Measurements from ENCODE around the gene GNLY. TPM values are rescaled to one million over a fixed set of nuclear protein-coding genes. Genes with fewer than 3 reads are reported as not detected.
"Not testable (repeated sequence)": the region's sequence is repeated elsewhere in the genome, so short reads cannot be mapped to it uniquely, and the experiment has no call there.

The GNLY gene
- total RNA-seq, 1 donor from 2014 or later, result not detected

DNA sequence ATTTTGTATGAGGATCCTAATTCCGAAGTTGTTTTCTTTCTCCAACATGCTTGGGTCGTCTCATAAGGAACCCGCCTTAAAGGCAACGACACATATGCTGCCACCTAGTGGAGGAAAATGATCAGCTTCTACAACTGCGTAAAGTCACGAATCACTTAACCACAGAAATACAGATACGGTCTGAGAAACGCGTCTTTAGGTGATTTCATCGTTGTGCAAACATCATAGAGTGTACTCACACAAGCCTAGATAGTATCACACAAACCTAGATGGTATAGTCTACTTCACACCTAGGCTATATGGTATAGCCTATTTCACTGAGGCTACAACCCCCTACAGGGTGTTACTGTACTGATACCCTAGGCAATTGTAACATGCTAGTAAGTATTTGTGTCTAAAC is 13.1 kb downstream of the GNLY start:
- peak; percentile 66 for DNase-seq (ENCODE audit: low read depth, low spot score)

DNA sequence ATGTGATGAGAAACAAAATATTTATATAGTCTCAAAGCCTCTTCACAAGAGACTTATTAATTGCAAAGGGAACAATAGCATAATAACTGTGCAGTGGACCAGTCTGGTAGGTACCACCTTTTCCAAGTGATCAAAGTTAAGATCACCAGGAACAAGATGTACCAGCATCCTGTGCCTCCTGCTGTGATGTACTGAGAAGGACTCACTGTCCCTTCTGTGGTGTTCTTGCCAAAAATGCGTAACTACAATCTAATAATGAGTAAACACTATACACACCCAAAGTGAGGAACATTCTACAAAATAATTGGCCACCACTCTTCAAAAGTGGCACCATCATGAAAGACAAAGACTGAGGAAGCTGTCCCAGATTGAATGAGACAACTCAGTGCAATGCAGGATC is 14.5 kb downstream of the GNLY start:
- no peak for DNase-seq (ENCODE audit: low read depth, low spot score)

DNA sequence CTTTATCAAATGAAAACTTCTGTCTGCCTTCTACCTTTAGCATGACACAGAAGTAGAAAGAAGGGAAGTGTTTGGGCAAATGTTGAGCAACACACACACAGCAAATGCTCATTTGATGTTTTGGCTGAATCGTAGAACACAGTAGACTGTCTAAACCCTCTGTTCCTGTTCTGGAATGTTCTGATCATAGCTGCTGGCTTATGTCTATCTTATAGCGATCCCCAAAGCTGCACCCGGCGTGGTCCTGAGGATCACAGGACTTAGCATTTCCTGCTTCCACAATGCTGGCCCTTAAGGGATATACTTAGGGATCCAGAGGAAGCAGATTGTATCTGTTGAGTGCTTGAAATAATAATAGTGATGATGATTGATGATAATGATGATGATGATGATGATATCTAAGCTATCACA is 15.2 kb downstream of the GNLY start:
- DNase-seq (ENCODE audit: low read depth, low spot score), result no peak

DNA sequence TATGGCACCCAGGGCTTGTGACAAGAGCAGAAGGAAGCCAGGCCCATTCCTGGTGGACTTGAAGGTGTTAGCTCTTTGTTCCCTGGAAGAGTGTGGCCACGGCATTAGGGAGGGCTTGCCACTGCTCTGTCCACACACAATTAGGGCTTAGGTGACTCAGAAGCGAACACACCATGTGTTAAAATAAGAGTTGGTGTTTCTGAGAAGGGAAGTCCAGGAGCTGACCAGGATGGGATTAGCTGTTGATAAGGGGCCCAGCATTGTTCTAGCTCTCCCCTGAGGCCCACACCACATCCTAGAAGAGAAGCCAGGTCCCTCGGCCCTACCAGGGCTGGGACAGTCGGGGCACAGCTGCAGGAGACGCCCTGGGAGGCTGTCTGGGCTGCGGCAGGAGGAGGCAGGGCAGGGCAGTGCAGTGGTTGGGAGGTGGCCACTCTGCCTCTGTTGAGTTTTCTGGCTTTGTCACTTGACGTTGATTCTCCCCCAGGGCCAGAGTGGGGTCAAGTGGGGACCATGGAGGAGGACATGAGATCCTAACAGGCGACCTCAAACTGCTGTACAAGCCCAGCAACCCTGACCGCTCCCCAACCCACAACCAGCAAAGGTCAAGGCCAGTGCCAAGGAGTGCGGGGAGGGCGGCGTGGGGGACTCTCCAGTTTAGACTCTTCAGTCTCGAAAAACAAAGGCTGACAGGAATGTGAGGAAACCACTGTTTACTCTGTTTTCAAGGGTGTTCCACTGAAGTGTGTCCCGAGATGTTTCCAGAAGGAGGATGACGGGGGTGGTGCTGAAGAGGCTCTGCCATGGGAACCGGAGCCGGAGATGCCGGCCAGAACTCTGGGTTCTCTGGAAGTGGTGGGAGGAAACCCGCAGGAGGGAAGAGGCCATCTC is 16.8 kb downstream of the GNLY start:
- peak; percentile 17 for DNase-seq (ENCODE audit: low read depth, low spot score)

DNA sequence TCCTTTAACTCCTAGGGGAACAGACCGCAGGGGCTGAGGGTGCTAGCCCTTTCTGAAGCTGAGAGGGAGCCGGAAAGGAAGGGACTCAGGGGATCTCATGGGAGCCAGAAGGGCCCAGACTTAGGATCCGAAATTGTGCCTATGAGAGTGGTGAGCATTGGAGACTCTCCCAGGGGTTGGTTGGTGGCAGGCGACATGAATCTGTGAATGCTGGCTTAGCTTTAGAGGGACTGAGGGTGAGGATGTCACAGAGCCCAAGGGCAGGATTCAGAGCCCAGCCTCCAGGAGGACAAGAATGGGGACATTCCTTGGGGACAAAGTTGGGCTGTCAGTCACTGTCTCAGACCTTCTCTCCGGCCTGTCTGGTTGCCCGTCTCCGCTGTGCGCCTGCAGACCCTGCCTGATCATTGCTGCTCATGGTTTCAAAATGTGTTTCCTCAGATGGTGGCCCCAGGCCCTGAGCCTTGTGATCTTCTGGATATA is 17.5 kb downstream of the GNLY start:
- DNase-seq (ENCODE audit: low read depth, low spot score), result no peak

DNA sequence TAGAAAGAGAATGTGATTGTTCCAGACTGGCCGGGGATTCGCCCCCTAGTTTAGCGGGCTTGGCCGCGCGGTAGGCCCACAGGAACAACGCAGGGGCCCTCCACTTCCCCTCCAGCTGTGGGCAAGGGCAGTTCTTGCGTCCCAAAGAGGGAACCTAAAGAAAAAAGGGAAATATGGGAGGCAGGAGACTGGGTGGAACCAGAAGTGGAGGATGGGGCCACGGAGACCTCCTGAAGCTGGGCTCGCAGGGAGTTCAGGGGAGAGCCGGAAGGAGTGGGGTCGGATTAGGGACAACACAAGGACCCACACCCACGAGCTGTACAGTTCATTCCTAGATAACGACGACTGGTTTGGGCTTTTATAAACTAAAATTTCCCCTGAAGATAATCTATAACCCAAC is 18.2 kb downstream of the GNLY start:
- DNase-seq (ENCODE audit: low read depth, low spot score), result no peak

DNA sequence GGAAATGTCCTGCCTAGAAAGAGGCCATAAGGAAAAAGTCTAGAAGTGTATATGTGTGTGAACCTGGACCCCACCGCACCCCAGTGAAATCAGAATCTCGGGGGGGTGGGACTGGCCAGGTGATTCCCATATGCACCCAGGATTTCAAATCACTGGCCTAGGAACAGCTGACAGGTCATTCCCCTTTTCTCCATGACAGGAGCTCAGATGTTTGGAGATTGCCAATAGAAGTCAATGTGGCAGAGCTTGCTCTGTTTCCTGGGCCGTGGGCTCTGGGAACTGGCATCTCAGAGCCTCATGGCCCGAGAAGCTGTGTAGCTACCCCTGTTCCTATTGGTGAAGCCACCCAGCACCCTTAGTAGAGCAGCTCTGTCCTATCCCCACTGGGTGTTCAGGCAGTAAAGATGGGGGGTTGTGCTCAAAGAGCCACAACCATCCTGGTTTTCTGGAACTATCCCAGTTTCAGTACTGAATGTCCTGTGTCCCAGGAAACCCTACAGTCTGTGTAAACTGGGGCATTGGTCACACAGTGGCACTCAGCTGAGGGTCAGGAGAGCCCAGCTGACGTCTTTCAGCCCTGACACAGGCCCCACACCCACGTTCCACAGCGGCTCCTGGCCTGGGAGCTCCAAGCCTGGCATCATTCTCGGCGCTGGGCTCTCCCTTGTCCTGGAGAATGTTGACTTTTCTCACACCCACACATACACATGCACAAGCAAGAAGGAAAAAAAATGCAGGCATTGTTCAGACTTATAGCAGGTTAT is 18.9 kb downstream of the GNLY start:
- DNase-seq (ENCODE audit: low read depth, low spot score), result no peak

DNA sequence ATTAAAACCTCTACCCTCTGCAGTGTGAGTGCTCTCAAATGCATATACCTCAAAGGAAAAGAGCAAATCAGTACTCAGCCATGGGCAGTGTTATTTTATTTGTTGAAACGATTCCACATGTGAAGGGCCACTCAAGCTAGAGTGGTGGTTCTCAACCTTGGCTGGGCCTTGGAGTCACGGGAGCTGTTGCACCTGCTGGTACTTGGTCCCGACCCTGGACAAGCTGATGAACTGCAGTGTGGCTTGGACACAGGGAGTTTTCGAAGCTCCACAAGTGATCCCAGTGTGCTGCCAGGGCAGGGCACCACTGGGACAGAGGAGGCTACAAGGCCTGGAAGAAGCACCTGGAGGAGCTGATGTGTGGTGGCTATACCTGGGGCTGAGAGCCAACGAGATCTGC is 19.7 kb downstream of the GNLY start:
- no peak for DNase-seq (ENCODE audit: low read depth, low spot score)

DNA sequence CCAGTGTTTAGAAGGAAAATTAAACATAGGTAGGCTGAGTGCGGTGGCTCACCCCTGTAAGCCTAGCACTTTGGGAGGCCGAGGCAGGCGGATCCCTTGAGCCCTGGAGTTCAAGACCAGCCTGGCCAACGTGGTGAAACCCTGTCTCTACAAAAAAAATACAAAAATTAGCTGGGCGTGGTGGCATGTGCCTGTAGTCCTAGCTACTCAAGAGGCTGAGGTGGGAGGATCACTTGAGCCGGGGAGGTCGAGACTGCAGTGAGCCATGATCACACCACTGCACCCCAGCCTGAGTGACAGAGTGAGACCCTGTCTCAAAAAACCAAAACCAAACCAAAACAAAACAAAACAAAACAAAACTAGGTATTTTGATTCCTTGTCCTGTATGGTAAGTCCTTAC is 20.3 kb downstream of the GNLY start:
- DNase-seq (ENCODE audit: low read depth, low spot score), result not testable (repeated sequence)

DNA sequence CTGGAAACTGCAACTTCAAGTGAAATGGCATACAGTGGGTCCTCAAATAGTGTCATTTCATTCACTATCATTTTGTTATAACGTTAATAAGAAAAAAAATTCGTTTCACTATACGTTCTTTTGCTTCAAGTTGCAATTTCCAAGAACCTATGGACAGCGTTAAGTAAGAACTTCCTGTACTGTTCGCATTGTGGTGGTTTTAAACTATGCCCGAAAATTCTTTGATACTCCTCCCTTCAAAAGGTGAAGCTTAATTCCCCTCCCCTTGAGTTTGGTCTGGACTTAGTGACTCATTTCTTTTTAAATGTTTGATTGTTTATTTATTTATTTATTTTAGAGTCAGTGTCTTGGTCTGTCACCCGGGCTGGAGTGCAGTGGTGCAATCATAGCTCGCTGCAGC is 20.7 kb downstream of the GNLY start:
- no peak for DNase-seq (ENCODE audit: low read depth, low spot score)

DNA sequence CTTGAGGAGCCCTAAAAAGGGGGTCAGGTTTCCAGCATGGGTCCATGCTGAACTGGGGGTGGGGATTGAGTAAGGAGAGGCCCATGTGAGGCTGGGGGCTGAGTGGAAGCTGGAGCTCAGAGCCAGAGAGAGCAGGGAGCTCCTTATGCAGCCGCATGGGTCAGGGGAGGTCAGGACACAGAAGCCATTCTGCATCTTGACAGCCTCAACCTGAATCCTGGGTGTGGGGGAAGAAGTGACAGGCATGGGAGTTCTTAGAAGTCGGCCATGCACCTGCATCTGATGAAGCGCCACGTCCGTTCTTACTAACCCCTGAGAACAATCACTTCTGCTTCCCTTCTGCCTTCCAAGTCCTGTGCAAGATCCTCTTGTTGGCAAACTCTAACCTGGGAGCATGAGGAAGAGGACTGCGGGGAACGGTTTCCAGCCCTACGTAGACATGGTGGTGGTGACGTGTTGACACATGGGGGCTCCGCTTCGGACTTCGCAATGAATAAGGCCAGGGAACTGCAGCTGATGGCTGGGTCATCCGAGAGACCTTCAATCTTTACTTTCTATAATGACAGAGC is 22.3 kb downstream of the GNLY start:
- DNase-seq (ENCODE audit: low read depth, low spot score), result no peak

DNA sequence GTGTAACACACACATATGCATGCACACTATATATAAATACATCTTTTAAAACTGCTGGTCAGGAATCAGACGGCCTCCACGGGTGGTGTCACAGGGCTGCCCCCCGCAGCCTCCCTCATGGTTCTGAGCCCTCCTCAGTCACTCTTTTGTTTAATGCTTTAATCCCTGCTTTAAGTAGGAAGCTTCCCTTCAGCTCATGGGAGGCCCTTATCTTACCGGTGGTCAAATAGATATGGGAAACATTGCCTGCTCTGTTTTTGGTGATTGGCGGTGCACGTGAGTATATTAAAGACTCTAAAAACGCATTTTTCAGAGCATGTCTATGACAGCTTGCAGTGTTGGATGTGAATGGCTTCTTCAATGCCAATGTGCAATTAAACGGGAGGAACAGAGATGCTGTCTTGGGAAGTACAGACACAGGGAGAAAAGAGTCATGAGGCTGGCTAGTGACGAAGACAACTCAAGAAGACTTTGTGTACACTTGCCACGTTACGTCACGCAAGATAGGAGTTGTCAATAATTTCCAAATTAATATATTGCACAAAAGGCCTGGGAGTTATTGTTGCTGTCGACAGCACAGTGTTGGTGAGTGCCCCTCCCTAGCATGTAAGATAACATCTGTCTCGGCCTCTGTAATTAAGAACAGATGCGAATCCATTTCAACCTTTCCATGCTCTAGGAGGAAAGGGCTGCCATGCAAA is 23.3 kb downstream of the GNLY start:
- DNase-seq (ENCODE audit: low read depth, low spot score), result no peak

DNA sequence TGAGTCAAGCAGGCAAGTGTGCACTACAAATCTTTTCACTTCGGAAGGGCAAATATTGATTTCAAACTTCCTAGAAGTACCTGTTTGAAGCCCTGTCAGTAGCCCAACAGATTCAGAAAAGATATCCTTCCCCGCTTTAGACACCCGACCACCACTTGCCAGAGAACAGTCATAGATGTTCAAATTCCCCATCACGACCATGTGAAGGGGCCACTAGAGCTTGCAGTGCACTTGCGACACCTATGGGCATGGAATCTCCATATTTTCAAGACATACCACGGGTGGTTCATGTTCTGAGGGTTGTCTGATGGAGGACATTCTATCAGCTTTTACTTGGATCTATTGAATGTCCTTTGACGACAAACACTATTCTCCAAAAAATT is 23.8 kb downstream of the GNLY start:
- DNase-seq (ENCODE audit: low read depth, low spot score), result no peak

DNA sequence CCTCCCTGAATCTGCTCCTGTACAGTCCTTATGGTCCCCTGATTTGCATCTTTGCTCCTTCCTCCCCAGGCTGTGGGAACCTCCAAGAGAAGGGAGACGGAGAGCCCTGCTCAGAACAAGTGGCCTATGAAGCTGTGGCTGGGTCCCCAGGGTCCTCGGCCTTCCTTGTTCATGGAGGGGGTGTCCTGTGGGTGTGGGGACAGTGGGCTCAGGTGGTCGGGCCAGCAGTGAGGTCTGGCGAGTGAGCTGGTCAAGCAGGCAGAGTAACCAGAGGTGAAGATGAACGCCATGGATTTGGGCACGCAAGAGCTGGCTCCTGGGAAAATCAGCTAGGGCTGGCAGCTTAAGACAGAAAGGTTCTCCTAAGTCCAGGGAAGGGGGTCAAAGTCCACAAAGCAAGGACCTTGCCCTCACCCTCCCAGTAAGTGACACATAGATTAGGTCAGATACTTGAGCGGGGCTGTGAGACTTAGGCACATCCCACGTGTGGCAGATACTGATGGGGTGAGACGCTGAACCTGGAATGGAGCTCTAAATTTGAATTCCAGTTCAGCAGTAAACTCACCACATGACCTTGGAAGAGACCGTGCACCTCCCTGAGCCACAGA is 24.8 kb downstream of the GNLY start:
- no peak for DNase-seq (ENCODE audit: low read depth, low spot score)

DNA sequence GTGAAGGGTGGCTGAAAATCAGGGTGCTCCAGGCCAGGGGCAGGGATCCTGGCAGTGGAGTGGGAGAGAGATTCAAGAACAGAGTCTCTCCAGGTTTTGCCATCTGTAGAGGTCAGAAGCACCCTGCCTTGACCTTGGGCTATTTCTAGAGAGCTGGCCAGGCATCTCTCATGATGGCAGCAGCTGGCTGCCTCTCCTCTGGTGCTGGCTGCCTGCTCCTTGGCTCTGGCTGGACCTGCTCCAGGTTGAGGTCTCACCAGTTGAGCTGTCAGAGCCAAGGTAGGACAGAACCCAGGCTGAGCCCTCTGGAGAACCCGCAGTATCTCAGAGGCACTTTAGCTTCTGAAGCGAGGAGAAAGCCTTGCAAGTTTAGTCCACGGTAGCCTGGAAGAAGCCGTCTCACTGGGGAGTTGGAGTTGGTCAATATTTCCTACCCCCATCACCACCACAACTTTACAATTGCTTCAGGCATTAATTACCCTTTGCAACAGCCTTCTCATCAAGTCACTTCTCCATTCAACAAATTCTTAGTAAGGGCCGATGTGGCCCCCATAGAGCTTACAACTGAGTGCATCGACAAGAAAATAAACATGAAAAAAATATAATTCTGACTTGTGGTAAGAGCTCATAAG is 25.6 kb downstream of the GNLY start:
- DNase-seq (ENCODE audit: low read depth, low spot score), result no peak

DNA sequence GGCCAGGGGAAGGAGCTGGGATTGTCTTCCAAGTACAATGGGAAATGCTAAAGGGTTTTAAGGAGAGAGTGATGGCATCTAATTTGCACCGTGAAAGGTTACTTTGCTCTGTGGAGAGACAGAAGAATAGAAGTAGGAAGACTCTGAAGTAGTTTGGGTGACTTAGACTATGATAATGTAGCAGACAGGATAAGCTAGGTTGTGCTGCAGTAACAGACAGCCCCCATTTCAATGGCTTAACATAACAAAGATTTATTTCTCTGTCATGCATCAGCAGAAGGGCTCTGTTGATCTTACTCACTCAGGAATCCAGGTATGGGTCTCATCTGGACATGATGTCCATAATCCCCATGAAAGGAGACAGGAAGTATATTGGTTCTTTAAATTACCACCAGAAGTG is 26.4 kb downstream of the GNLY start:
- DNase-seq (ENCODE audit: low read depth, low spot score), result no peak

DNA sequence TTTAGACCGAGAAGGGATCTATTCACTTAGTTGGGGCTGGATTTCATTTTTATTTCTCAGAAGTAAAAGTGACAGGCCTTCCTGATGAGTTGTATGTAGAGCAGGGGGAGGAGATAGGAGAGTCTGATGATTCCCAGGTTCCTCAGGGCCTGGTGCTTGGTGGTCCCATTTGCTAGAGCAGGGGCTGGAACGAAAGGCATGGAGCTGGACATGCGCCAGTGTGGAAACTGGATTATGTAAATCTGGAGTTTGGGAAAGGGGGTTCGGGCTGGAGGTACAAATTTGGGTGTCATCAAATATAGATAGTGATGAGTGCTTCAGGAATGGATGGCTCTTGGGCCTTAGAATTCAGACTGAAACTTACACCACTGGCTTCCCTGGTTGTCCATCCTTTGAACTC is 27.5 kb downstream of the GNLY start:
- DNase-seq (ENCODE audit: low read depth, low spot score), result no peak

DNA sequence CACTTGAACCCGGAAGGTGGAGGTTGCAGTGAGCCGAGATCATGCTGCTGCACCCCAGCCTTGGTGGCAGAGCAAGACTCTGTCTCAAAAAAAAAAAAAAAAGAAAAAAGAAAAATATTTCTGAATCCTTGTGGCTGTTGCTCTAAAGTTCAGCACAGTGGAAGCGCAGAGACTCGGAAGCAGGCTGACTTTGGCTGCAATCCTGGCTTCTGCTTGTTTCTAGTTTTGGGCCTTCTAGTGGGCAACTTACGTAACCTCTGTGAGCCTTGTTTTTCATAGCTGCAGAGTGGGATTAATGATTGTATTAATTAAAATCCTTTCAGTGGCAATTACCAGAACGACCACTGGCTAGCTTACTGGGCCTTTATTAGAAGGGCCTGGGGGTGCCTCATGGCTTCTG is 28.4 kb downstream of the GNLY start:
- no peak for DNase-seq (ENCODE audit: low read depth, low spot score)

DNA sequence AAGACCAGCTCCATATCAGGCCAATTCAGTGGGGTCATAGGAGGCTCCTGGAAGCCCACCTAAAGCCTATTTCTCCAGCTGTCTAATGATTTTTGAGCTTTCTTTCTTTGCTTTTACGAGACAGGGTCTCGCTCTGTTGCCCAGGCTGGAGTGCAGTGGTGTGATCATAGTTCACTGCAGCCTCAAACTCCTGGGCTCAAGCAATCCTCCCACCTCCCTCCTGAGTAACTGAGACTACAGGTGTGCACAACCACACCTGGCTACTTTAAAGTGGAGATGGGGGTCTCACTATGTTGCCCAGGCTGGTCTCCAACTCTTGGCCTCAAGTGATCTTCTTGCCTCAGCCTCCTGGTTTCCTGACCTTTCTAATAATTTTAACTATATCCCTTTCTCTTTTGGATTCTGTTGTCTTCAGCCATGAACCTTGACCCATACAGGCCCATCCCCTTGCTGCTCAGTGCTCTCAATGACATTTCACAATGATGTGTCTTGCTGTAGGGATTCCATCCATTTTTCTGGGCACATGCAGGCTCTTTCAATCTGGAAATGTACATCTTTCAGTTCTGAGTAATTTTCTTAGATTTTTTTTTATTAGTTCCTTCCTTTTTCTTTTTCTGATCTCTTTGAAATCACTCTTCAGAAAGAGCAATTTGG is 29.7 kb downstream of the GNLY start:
- DNase-seq (ENCODE audit: low read depth, low spot score), result no peak

DNA sequence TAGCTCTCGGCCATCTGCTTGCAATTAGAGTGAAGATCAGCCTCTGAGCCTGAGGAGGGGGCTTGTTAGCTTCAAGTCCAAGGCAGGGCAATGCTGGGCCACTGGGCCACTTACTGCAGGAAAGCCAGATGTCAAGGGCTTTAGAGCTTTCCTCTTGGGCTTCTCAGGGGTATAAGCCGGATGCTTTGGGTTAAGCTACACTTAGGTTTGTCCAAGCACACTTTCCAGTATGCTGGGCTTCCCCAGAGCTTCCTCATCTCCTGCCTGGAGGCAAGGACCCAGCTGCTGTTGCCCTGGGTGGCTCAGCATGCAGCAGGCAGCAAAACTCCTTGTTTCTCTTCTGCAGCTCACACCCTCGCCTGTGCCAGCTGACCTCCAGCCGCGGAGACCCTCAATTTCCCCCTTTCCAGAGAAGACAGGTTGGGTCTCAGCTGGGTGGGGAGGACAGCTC is 30.6 kb downstream of the GNLY start:
- no peak for DNase-seq (ENCODE audit: low read depth, low spot score)
